Adrenal gland (tissue), 12 donors: ENCODE data around the gene SS18. TPM values are rescaled to one million over a fixed set of nuclear protein-coding genes. Genes with fewer than 3 reads are reported as not detected.

ENCODE experiments used
- DNase-seq, 7 donors: peaks; one replicate each; pipeline ENCODE4 v3.0.0-alpha.2; 2019 to 2020
- H3K27ac ChIP-seq, 5 donors: fragments of 200-600 bp; sonication (generic) in 4 of 5; 1 replicate in 3 of 5; 2 replicates in 2 of 5; pipeline versions ENCODE4 v1.5.1 to v1.8.0; 2016 to 2020; ENCODE audit warnings: mild to moderate bottlenecking in 1 of 5
- H3K27me3 ChIP-seq: fragments of 200-600 bp; 2 replicates; pipeline ENCODE4 v1.8.0; 2021
- H3K36me3 ChIP-seq, 2 donors: fragments of 200-600 bp; replicated peaks in 1 of 2; 1 replicate in 1 of 2; 2 replicates in 1 of 2; pipeline versions ENCODE4 v1.5.1 to v1.8.0; 2018 to 2022
- H3K4me1 ChIP-seq, 2 donors: fragments of 200-600 bp; replicated peaks in 1 of 2; 1 replicate in 1 of 2; 2 replicates in 1 of 2; pipeline versions ENCODE4 v1.5.1 to v1.8.0; 2018 to 2021
- H3K4me3 ChIP-seq, 4 donors: fragments of 200-600 bp; sonication (generic) in 3 of 4; one replicate each; pipeline ENCODE4 v1.5.1; 2016 to 2018
- H3K9me3 ChIP-seq, 3 donors: fragments of 200-600 bp; sonication (generic) in 1 of 3; replicated peaks in 1 of 3; 1 replicate in 2 of 3; 2 replicates in 1 of 3; pipeline versions ENCODE4 v1.5.1 to v1.8.0; 2016 to 2021
- CTCF ChIP-seq, 6 experiments: fragments of 450-650 bp in 4 of 6; fragments of 200-600 bp in 2 of 6; sonication (generic) in 1 of 6; IDR thresholded peaks; 1 replicate in 5 of 6; 2 replicates in 1 of 6; pipeline versions ENCODE4 v1.5.1 to v1.8.0; 2016 to 2021; ENCODE audit warnings: antibody characterized with exemption in 6 of 6, mild to moderate bottlenecking in 2 of 6, moderate library complexity in 1 of 6
- POLR2A ChIP-seq, 2 donors: fragments of 450-650 bp; IDR thresholded peaks; one replicate each; pipeline ENCODE4 v1.6.1; 2017; ENCODE audit warnings: antibody characterized with exemption in 2 of 2, mild to moderate bottlenecking in 2 of 2, moderate library complexity in 1 of 2
- WGBS, 4 donors: extraction: QIAGEN DNeasy Blood & Tissue Kit in 2 of 4; methylation state at CpG; one replicate each; pipeline versions ENCODE4 v1.1.5 to v1.1.7; 2013 to 2017; 5-methylcytosine and 5-hydroxymethylcytosine counted together
- intact Hi-C, 2 donors: fragments of 100-400 bp; cut with DNase I; formaldehyde crosslinking; loops; one replicate each; pipeline versions ENCODE4 v1.14.1 to v1.15.0; 2022 to 2023
- polyA plus RNA-seq, 3 donors: library from polyadenylated mRNA; stranded (reverse); fragments of 200-250 nt in 2 of 3; fragments of 350-450 nt in 1 of 3; fragmentation: Illumina TruSeq in 1 of 3; extraction: RNeasy Lipid Tissue Mini Kit (QIAGEN cat#74804) in 1 of 3; gene quantifications; one replicate each; pipeline ENCODE4 v1.2.3, GENCODE V29; 2013 to 2014
- total RNA-seq, 9 donors: library from RNA; depleted of rRNA in 4 of 9; stranded (reverse); fragments of >200 nt in 4 of 9; fragments of 120-200 nt in 1 of 9; fragmentation: NEBNext Ultra II Directional in 1 of 9; extraction: Animal tissue kit (Norgen Biotek cat#: 25700) in 1 of 9; gene quantifications; one replicate each; pipeline versions ENCODE4 v1.1.0 to v1.2.4, GENCODE V29; 2013 to 2023
- donor health status: healthy with polysubstance abuse.
- donor health status: Bipolar disorder and iron deficiency.
- donor health status: DM: yes; HTN: yes; CAD: no.
- donor health status: DM: no; HTN: no; CAD: no.
- donor health status: DM: no; HTN: no; CAD: no.
- donor health status: DM: yes; HTN: yes; CAD: no.

Gene SS18
- total and polyA plus RNA-seq, 12 donors = 34.3 to 163 (median 105) TPM

GRCh38 chr18:26039203-26039602 lies 51.2 kb downstream of the SS18 start:
- DNase-seq = no peak
- Histone ChIP-seq H3K4me3 (no peak overlapping the region), H3K27me3 (no peaks in the 10 kb centered on the region), H3K36me3 (peaks cover 0 to 33% of the 10 kb centered on the region in 2 donors), H3K27ac (no peak overlapping the region), H3K4me1 (peaks cover 5 to 6% of the 10 kb centered on the region in 2 donors), H3K9me3 (no peaks in the 10 kb centered on the region)
- TF ChIP-seq CTCF (IDR thresholded peaks at IDR 0.05) (no peak), POLR2A (IDR thresholded peaks at IDR 0.05) (no peak)
- intact Hi-C loops = no loop called here
- WGBS, 4 donors = 91 to 100% (median 99%) methylated on average over 1 of the region's 1 CpG

- intact Hi-C loops = no loop called here
- Histone ChIP-seq H3K27ac (no peak overlapping the region), H3K36me3 (peaks cover 0 to 57% of the 10 kb centered on the region in 2 donors), H3K9me3 (no peaks in the 10 kb centered on the region), H3K4me1 (peaks cover 0 to 6% of the 10 kb centered on the region in 2 donors), H3K27me3 (no peaks in the 10 kb centered on the region), H3K4me3 (no peak overlapping the region)
- no peak for TF ChIP-seq POLR2A (IDR thresholded peaks at IDR 0.05)
- no peak for DNase-seq
Measured at GRCh38 chr18:26036635-26037034, 53.8 kb downstream of the SS18 start.

- Histone ChIP-seq H3K27ac (no peak overlapping the region), H3K4me1 (peaks cover 0 to 6% of the 10 kb centered on the region in 2 donors), H3K36me3 (peaks cover 0 to 73% of the 10 kb centered on the region in 2 donors), H3K9me3 (no peaks in the 10 kb centered on the region), H3K27me3 (no peaks in the 10 kb centered on the region), H3K4me3 (no peak overlapping the region)
- intact Hi-C loops = no loop called here
- DNase-seq = no peak
- TF ChIP-seq CTCF (IDR thresholded peaks at IDR 0.05) (no peak), POLR2A (IDR thresholded peaks at IDR 0.05) (no peak)
- WGBS, 4 donors = 84 to 89% (median 88%) methylated on average over 5 of the region's 5 CpGs
Measured at GRCh38 chr18:26034850-26035497, 55.4 kb downstream of the SS18 start.

- DNase-seq = no peak
- 94 to 100% (median 97%) methylated on average over 1 of the region's 1 CpG for WGBS, 4 donors
- H3K9me3 ChIP-seq = no peaks in the 10 kb centered on the region
- peaks cover 0 to 39% of the 10 kb centered on the region in 2 donors for H3K36me3 ChIP-seq
- intact Hi-C loops = no loop called here
- H3K27me3 ChIP-seq = no peaks in the 10 kb centered on the region
- TF ChIP-seq POLR2A (IDR thresholded peaks at IDR 0.05) (no peak), CTCF (IDR thresholded peaks at IDR 0.05) (no peak)
- H3K27ac ChIP-seq = no peak overlapping the region
- no peak overlapping the region for H3K4me3 ChIP-seq
- H3K4me1 ChIP-seq = no peaks in the 10 kb centered on the region
Measured at GRCh38 chr18:26022585-26022984, 67.8 kb downstream of the SS18 start.
